GM12873 (cell line): ENCODE data around the gene INTS11.

Experiments used
- TF ChIP-seq, protein P1 (sequence below): IDR thresholded peaks from 2 replicates; pipeline ENCODE4 v1.5.1; 2012; ENCODE audit warnings: low read depth, mild to moderate bottlenecking, moderate library complexity, low read length, control low read depth; ENCODE audit not compliant: insufficient read depth; ENCODE audit errors: missing control alignments

Gene INTS11

GRCh38 chr1:1338278-1338677 is 13.8 kb upstream of the INTS11 start:
- TF ChIP-seq, protein P1, sequence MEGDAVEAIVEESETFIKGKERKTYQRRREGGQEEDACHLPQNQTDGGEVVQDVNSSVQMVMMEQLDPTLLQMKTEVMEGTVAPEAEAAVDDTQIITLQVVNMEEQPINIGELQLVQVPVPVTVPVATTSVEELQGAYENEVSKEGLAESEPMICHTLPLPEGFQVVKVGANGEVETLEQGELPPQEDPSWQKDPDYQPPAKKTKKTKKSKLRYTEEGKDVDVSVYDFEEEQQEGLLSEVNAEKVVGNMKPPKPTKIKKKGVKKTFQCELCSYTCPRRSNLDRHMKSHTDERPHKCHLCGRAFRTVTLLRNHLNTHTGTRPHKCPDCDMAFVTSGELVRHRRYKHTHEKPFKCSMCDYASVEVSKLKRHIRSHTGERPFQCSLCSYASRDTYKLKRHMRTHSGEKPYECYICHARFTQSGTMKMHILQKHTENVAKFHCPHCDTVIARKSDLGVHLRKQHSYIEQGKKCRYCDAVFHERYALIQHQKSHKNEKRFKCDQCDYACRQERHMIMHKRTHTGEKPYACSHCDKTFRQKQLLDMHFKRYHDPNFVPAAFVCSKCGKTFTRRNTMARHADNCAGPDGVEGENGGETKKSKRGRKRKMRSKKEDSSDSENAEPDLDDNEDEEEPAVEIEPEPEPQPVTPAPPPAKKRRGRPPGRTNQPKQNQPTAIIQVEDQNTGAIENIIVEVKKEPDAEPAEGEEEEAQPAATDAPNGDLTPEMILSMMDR = no peak

GRCh38 chr1:1337793-1338147 is 13.3 kb upstream of the INTS11 start:
- TF ChIP-seq, protein P1 = no peak

- TF ChIP-seq, protein P1 = no peak
These were observed 12.7 kb upstream of the INTS11 start for GRCh38 chr1:1336931-1337792.

- TF ChIP-seq, protein P1 = no peak
These were observed 12.0 kb upstream of the INTS11 start for GRCh38 chr1:1336446-1336845.

DNA sequence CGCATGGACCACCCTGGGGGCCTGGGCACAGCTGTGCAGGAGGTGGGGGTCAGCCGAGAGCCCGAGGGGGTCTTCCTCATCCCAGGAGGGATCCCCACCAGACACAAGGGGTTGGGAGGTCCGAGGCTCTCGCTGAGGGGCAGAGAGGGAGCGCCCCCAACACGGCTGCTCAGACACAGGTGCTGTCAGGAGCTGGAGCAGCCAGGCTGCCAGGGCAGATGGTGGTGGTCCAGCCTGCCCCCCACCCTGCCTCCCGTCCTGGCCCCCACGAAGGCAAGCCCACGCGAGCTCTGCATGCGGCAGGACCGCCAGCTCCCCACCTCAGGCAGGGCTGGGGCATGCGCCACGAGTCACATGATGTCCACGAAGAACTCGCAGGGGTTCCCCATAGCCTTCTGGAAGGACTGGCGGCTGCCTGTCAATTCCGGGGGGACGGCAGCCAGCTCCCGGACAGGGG is 11.4 kb upstream of the INTS11 start:
- TF ChIP-seq, protein P1 = no peak

DNA sequence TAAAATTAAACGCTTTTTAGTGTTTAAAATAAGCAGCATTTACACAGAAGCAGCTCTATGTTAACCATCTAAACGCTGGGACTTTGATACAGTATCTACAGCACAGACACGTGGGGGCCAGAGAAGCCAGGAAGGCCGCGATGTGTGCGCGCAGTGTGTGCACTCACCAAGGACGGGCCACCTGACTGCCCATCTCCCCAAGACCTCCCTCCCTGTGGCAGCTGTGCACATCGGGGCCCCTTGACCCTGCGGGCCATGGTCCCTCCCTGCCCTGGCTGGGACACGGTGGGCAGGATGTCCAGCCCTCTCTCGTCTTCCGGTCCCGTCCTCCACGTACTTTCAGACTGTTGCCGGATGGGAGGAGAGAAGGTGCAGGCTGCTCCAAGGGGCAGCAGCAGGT is 10.8 kb upstream of the INTS11 start:
- TF ChIP-seq, protein P1 = no peak

DNA sequence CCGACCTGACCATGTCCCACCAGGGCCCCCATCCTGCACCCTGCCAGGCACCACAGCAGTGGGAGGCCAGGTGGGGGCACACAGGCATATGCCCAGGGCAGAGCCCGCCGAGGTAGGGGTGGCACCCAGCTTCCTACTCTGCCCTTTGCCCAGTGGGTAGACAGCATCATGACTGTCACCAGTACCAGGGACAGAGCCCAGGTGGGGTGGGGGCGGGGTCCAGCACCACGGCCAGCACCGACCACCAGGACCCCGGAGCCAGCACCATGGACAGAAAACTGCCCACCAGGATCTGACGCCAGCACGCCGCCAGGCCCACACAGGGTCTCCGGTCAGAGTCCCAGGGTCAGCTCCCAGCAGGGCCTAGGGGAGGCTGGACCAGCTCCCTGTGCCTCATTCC is 10.4 kb upstream of the INTS11 start:
- TF ChIP-seq, protein P1 = no peak
